ENCODE measurements around the gene CYP4F8.

Gene CYP4F8

GRCh38 chr19:15616627-15617270 is 1.7 kb downstream of the CYP4F8 start:
- DNase-seq (ENCODE audit: low read depth in 3 of 3), result no peak

GRCh38 chr19:15618321-15618720 is 3.3 kb downstream of the CYP4F8 start:
- DNase-seq (ENCODE audit: low read depth in 3 of 3), result no peak

- no peak for DNase-seq (ENCODE audit: low read depth in 3 of 3)
Measured at GRCh38 chr19:15621801-15622200, 6.8 kb downstream of the CYP4F8 start.

GRCh38 chr19:15622991-15623390 is 8.0 kb downstream of the CYP4F8 start:
- DNase-seq (ENCODE audit: low read depth in 3 of 3), result no peak

GRCh38 chr19:15623711-15624318 is 8.8 kb downstream of the CYP4F8 start:
- no peak for DNase-seq (ENCODE audit: low read depth in 3 of 3)

GRCh38 chr19:15628236-15629002 is 13.4 kb downstream of the CYP4F8 start:
- DNase-seq (ENCODE audit: low read depth in 3 of 3), result no peak

GRCh38 chr19:15629003-15629880 is 14.2 kb downstream of the CYP4F8 start:
- peak; percentile 74 to 94 (median 84) for DNase-seq (ENCODE audit: low read depth in 3 of 3)

GRCh38 chr19:15631817-15632216 is 16.8 kb downstream of the CYP4F8 start:
- no peak for DNase-seq (ENCODE audit: low read depth in 3 of 3)

GRCh38 chr19:15633082-15633835 is 18.2 kb downstream of the CYP4F8 start:
- DNase-seq (ENCODE audit: low read depth in 3 of 3), result no peak

- DNase-seq (ENCODE audit: low read depth in 3 of 3), result no peak
Measured at GRCh38 chr19:15634105-15634504, 19.1 kb downstream of the CYP4F8 start.

GRCh38 chr19:15635016-15635805 is 20.2 kb downstream of the CYP4F8 start:
- DNase-seq (ENCODE audit: low read depth in 3 of 3), result no peak

- DNase-seq (ENCODE audit: low read depth in 3 of 3), result no peak
Measured at GRCh38 chr19:15636026-15636425, 21.0 kb downstream of the CYP4F8 start.

GRCh38 chr19:15639596-15639995 is 24.6 kb downstream of the CYP4F8 start:
- DNase-seq (ENCODE audit: low read depth in 3 of 3), result no peak

- no peak for DNase-seq (ENCODE audit: low read depth in 3 of 3)
Measured at GRCh38 chr19:15640294-15640903, 25.4 kb downstream of the CYP4F8 start, which contains the start of gene CYP4F3. Gene CYP4F3, plus strand, starts transcription at chr19:15640897. Its CDS starts 519 bp downstream, at chr19:15641416.

- DNase-seq (ENCODE audit: low read depth in 3 of 3), result no peak
Measured at GRCh38 chr19:15640904-15641597, 26.0 kb downstream of the CYP4F8 start.

- no peak for DNase-seq (ENCODE audit: low read depth in 3 of 3)
Measured at GRCh38 chr19:15641901-15642491, 27.0 kb downstream of the CYP4F8 start.

GRCh38 chr19:15642807-15643206 is 27.8 kb downstream of the CYP4F8 start:
- DNase-seq (ENCODE audit: low read depth in 3 of 3), result no peak

- DNase-seq (ENCODE audit: low read depth in 3 of 3), result no peak
Measured at GRCh38 chr19:15643387-15643786, 28.4 kb downstream of the CYP4F8 start.
